Endothelial cell of umbilical vein (primary cell): ENCODE measurements around the gene FREM3. TPM values are rescaled to one million over a fixed set of nuclear protein-coding genes. Genes with fewer than 3 reads are reported as not detected.

Source experiments
- BruUV-seq: library from RNA; stranded (reverse); fragments of 400-500 nt; replicated peaks from 2 replicates; lab custom pipeline; 2021; lab: Mats Ljungman, UMichigan
- CTCF ChIA-PET: fragments of 300-600, 350-600 bp; sonication (Branson Sonifier 250); formaldehyde crosslinking; loops from one replicate; lab custom pipeline; 2021; ENCODE audit warnings: antibody characterized with exemption, inconsistent platforms; lab: Charles Lee
- POLR2A ChIA-PET: fragments of 300-600, 350-600 bp; sonication (Branson Sonifier 250); formaldehyde crosslinking; loops from one replicate; lab custom pipeline; 2021; ENCODE audit warnings: antibody characterized with exemption, inconsistent platforms; lab: Charles Lee
- DNase-seq: peaks from one replicate; pipeline ENCODE4 v3.0.0-alpha.2; 2011; ENCODE audit warnings: low read depth, low spot score
- FAIRE-seq: peaks from 2 replicates; lab custom pipeline; 2011; peaks lifted over from hg19 to GRCh38; lab: Jason Lieb, UNC
- H2AFZ ChIP-seq: 2 replicates; pipeline ENCODE4 v1.6.0; 2012; ENCODE audit warnings: low read depth, low read length, control low read depth, inconsistent platforms
- H3K27ac ChIP-seq: 2 replicates; pipeline ENCODE4 v1.5.1; 2011; ENCODE audit warnings: low read depth, mild to moderate bottlenecking, control low read depth, low read length, moderate library complexity; ENCODE audit not compliant: insufficient read depth
- H3K27me3 ChIP-seq, 2 experiments: 2 replicates each; pipeline versions ENCODE4 v1.6.0 to v1.6.1; 2011; ENCODE audit warnings: low read length in 2 of 2, mixed read lengths in 1 of 2; ENCODE audit not compliant: control insufficient read depth in 2 of 2, insufficient read depth in 2 of 2
- H3K36me3 ChIP-seq, 2 experiments: 2 replicates in 1 of 2; 3 replicates in 1 of 2; pipeline ENCODE4 v1.5.1; 2011; ENCODE audit warnings: low read length in 2 of 2, mild to moderate bottlenecking in 1 of 2, moderate library complexity in 1 of 2; ENCODE audit not compliant: control insufficient read depth in 2 of 2, insufficient read depth in 2 of 2; ENCODE audit errors: extremely low read depth in 1 of 2
- H3K4me1 ChIP-seq: 3 replicates; pipeline ENCODE4 v1.5.1; 2011; ENCODE audit warnings: mild to moderate bottlenecking, low read length; ENCODE audit not compliant: control insufficient read depth, insufficient read depth; ENCODE audit errors: extremely low read depth
- H3K4me2 ChIP-seq: 2 replicates; pipeline ENCODE4 v1.6.1; 2011; ENCODE audit warnings: low read length, control low read depth, mixed read lengths; ENCODE audit not compliant: insufficient read depth
- H3K4me3 ChIP-seq, 3 experiments: fragments of 200-600 bp in 1 of 3; sonication (generic), shearing (Covaris generic) in 1 of 3; replicated peaks in 1 of 3; 2 replicates each; pipeline ENCODE4 v1.5.1; 2011 to 2016; ENCODE audit warnings: control low read depth in 3 of 3, low read length in 3 of 3, mild to moderate bottlenecking in 2 of 3, inconsistent platforms in 1 of 3, low read depth in 1 of 3, moderate library complexity in 1 of 3; ENCODE audit not compliant: insufficient read depth in 1 of 3
- H3K79me2 ChIP-seq: 2 replicates; pipeline ENCODE4 v1.6.0; 2012; ENCODE audit warnings: low read length, inconsistent platforms; ENCODE audit not compliant: control insufficient read depth, insufficient read depth
- H3K9ac ChIP-seq: replicated peaks from 2 replicates; pipeline ENCODE3; 2011; ENCODE audit warnings: low read length, control low read depth; ENCODE audit not compliant: insufficient read depth; ENCODE audit errors: extremely low read depth
- H3K9me1 ChIP-seq: replicated peaks from 3 replicates; pipeline ENCODE4 v1.6.0; 2011; ENCODE audit warnings: mild to moderate bottlenecking, low read length; ENCODE audit not compliant: control insufficient read depth, insufficient read depth; ENCODE audit errors: extremely low read depth
- H3K9me3 ChIP-seq: replicated peaks from 2 replicates; pipeline ENCODE4 v1.5.1; 2012; ENCODE audit warnings: low read length, inconsistent platforms; ENCODE audit not compliant: control insufficient read depth, insufficient read depth
- H4K20me1 ChIP-seq: replicated peaks from 2 replicates; pipeline ENCODE3; 2011; ENCODE audit warnings: mild to moderate bottlenecking, low read length; ENCODE audit not compliant: control insufficient read depth, insufficient read depth; ENCODE audit errors: extremely low read depth
- EZH2 ChIP-seq: IDR thresholded peaks from 2 replicates; pipeline ENCODE4 v1.6.1; 2012; ENCODE audit warnings: borderline replicate concordance, low read depth, mild to moderate bottlenecking, moderate library complexity, low read length, inconsistent platforms; ENCODE audit not compliant: severe bottlenecking
- FOS ChIP-seq: IDR thresholded peaks from 2 replicates; pipeline ENCODE4 v1.6.1; 2011; ENCODE audit warnings: mild to moderate bottlenecking, low read length, moderate library complexity, borderline replicate concordance; ENCODE audit not compliant: insufficient read depth
- GATA2 ChIP-seq: IDR thresholded peaks from 2 replicates; pipeline ENCODE4 v1.7.0; 2011; ENCODE audit warnings: low read depth, mild to moderate bottlenecking, moderate library complexity, mixed read lengths, low read length; ENCODE audit not compliant: insufficient read length, insufficient read depth
- JUN ChIP-seq: IDR thresholded peaks from 2 replicates; pipeline ENCODE4 v1.6.1; 2011; ENCODE audit warnings: borderline replicate concordance, low read depth; ENCODE audit not compliant: insufficient read length, insufficient read depth
- MYC ChIP-seq: IDR thresholded peaks from one replicate; pipeline ENCODE4 v1.6.1; 2011; ENCODE audit warnings: mild to moderate bottlenecking, low read depth, low read length
- POLR2A ChIP-seq: IDR thresholded peaks from 2 replicates; pipeline ENCODE4 v1.6.1; 2012; ENCODE audit warnings: low read depth, mild to moderate bottlenecking, control low read depth, low read length
- POLR2AphosphoS5 ChIP-seq: IDR thresholded peaks from 2 replicates; pipeline ENCODE4 v1.6.1; 2012; ENCODE audit warnings: low read depth, mild to moderate bottlenecking, control low read depth, low read length, moderate library complexity; ENCODE audit not compliant: insufficient read depth
- dilution Hi-C: fragments of 300-500 bp; cut with MboI; formaldehyde crosslinking; loops from one replicate; pipeline ENCODE4 v1.15.0; 2019; ENCODE audit warnings: low sequenced_read_pairs; ENCODE audit not compliant: extremely low pct_ligation_motif_present
- intact Hi-C: fragments of 100-400 bp; cut with micrococcal nuclease; formaldehyde crosslinking; loops from one replicate; pipeline ENCODE4 v1.10.0; 2022
- polyA plus RNA-seq, 4 experiments: library from polyadenylated mRNA; depleted of rRNA in 3 of 4; stranded (reverse) in 3 of 4; unstranded in 1 of 4; fragments of >200 nt; gene quantifications; 2 replicates each; pipeline versions ENCODE4 v1.2.1 to v1.2.3, GENCODE V29; 2011 to 2012; ENCODE audit warnings: missing spikeins in 1 of 4
- total RNA-seq: library from RNA; stranded (reverse); gene quantifications from 2 replicates; pipeline ENCODE4 v1.2.3, GENCODE V29; 2021
- TF ChIP-seq, protein P1 (sequence below): IDR thresholded peaks from 2 replicates; pipeline ENCODE4 v1.6.1; 2011; ENCODE audit not compliant: insufficient read depth, insufficient read length
- TF ChIP-seq, protein P2 (sequence below), 2 donors: IDR thresholded peaks; 1 replicate in 1 of 2; 2 replicates in 1 of 2; pipeline ENCODE4 v1.5.1; 2011; ENCODE audit warnings: low read length in 2 of 2, mild to moderate bottlenecking in 2 of 2, moderate library complexity in 2 of 2, control low read depth in 1 of 2, inconsistent platforms in 1 of 2, low read depth in 1 of 2; ENCODE audit not compliant: insufficient read depth in 1 of 2; ENCODE audit errors: extremely low read depth in 1 of 2

Gene FREM3
- total and polyA plus RNA-seq, 2 donors (not counting 3 experiments of a cell fraction or from before 2014, with no cell fraction given), result 0.04 to 0.08 TPM

DNA sequence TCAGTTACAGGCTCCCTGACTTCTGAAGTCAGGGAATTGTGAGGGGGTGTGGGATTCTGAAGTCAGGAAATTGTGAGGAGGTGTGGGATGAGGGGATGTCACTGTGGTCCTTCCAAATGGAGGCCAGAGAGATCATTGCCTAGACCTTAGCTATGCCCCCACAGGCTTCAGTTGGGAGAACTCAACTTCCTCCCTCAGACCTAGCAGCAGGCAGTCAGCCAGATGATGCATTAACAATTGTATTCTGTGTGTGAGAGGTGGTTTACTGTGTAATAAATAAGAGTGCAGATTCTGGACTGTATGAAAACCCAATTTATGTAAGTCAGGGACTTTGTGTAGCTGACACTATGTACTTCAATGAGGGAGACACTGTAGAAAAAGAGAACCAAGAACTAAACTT lies 65.7 kb downstream of the FREM3 start:
- intact Hi-C loops (no loop called here), dilution Hi-C loops (no loop called here)
- H3K9me3 ChIP-seq, result no peaks in the 10 kb centered on the region
- TF ChIP-seq GATA2 (no peak), MYC (no peak), EZH2 (no peak), POLR2A (no peak), FOS (no peak), JUN (no peak), POLR2AphosphoS5 (no peak)
- TF ChIP-seq, protein P1, sequence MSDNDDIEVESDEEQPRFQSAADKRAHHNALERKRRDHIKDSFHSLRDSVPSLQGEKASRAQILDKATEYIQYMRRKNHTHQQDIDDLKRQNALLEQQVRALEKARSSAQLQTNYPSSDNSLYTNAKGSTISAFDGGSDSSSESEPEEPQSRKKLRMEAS, result no peak
- TF ChIP-seq, protein P2, sequence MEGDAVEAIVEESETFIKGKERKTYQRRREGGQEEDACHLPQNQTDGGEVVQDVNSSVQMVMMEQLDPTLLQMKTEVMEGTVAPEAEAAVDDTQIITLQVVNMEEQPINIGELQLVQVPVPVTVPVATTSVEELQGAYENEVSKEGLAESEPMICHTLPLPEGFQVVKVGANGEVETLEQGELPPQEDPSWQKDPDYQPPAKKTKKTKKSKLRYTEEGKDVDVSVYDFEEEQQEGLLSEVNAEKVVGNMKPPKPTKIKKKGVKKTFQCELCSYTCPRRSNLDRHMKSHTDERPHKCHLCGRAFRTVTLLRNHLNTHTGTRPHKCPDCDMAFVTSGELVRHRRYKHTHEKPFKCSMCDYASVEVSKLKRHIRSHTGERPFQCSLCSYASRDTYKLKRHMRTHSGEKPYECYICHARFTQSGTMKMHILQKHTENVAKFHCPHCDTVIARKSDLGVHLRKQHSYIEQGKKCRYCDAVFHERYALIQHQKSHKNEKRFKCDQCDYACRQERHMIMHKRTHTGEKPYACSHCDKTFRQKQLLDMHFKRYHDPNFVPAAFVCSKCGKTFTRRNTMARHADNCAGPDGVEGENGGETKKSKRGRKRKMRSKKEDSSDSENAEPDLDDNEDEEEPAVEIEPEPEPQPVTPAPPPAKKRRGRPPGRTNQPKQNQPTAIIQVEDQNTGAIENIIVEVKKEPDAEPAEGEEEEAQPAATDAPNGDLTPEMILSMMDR (IDR thresholded peaks at IDR 0.05; ENCODE audit: extremely low read depth in 1 of 2, insufficient read depth in 1 of 2, low read depth in 1 of 2, low read length in 2 of 2), result no peak
- no peak for FAIRE-seq
- H3K27me3 ChIP-seq, result no peaks in the 10 kb centered on the region
- CTCF ChIA-PET, result no interaction called here
- no peak overlapping the region for H2AFZ ChIP-seq
- BruUV-seq, result no TSS peak
- no peak overlapping the region for H3K9ac ChIP-seq
- POLR2A ChIA-PET, result no interaction called here
- no peak for DNase-seq
- H3K27ac ChIP-seq, result no peak overlapping the region
- H3K9me1 ChIP-seq, result no peaks in the 10 kb centered on the region
- H3K4me3 ChIP-seq, result no peak overlapping the region
- H3K4me1 ChIP-seq, result no peaks in the 10 kb centered on the region
- H3K4me2 ChIP-seq, result no peak overlapping the region
- no peaks in the 10 kb centered on the region for H3K36me3 ChIP-seq
- no peaks in the 10 kb centered on the region for H4K20me1 ChIP-seq
- H3K79me2 ChIP-seq, result no peaks in the 10 kb centered on the region
